ENCODE data around the gene RCC2. TPM values are rescaled to one million over a fixed set of nuclear protein-coding genes. Genes with fewer than 3 reads are reported as not detected.

RCC2 gene
- total RNA-seq, 2 donors from 2014 or later: 69.3 to 121 TPM

GRCh38 chr1:17451731-17452130, 12.3 kb upstream of the RCC2 start:
- no peak for TF ChIP-seq CTCF (IDR thresholded peaks at IDR 0.05)
- Histone ChIP-seq H3K4me1 (no peaks in the 10 kb centered on the region), H3K36me3 (no peaks in the 10 kb centered on the region), H3K9me3 (no peaks in the 10 kb centered on the region), H3K4me3 (no peak overlapping the region), H3K27me3 (no peaks in the 10 kb centered on the region), H3K9ac (ENCODE audit: low read depth in 2 of 2, low read length in 2 of 2) (no peak overlapping the region), H3K27ac (no peak overlapping the region)
- DNase-seq: no peak
- intact Hi-C loops (cut with DNase I): no loop called here

- Histone ChIP-seq H3K4me1 (no peaks in the 10 kb centered on the region), H3K27ac (no peak overlapping the region), H3K36me3 (no peaks in the 10 kb centered on the region), H3K27me3 (no peaks in the 10 kb centered on the region), H3K4me3 (no peak overlapping the region), H3K9ac (ENCODE audit: low read depth in 2 of 2, low read length in 2 of 2) (no peak overlapping the region), H3K9me3 (no peaks in the 10 kb centered on the region)
- no peak for DNase-seq
- TF ChIP-seq CTCF (IDR thresholded peaks at IDR 0.05): no peak
- intact Hi-C loops (cut with DNase I): no loop called here
Observed at GRCh38 chr1:17447501-17447992, 8.1 kb upstream of the RCC2 start.

GRCh38 chr1:17442841-17443240, 3.4 kb upstream of the RCC2 start:
- no peaks in the 10 kb centered on the region for H3K27me3 ChIP-seq
- no peaks in the 10 kb centered on the region for H3K9me3 ChIP-seq
- no peak overlapping the region for H3K9ac ChIP-seq (ENCODE audit: low read depth in 2 of 2, low read length in 2 of 2)
- H3K4me3 ChIP-seq: no peak overlapping the region
- intact Hi-C loops (cut with DNase I): no loop called here
- H3K27ac ChIP-seq: no peak overlapping the region
- no peak for TF ChIP-seq CTCF (IDR thresholded peaks at IDR 0.05)
- no peaks in the 10 kb centered on the region for H3K36me3 ChIP-seq
- no peak for DNase-seq
- H3K4me1 ChIP-seq: peaks cover 8% of the 10 kb centered on the region

- no peaks in the 10 kb centered on the region for H3K9me3 ChIP-seq
- no peak for TF ChIP-seq CTCF (IDR thresholded peaks at IDR 0.05)
- DNase-seq: no peak
- intact Hi-C loops (cut with DNase I): no loop called here
- no peaks in the 10 kb centered on the region for H3K27me3 ChIP-seq
- H3K4me3 ChIP-seq: no peak overlapping the region
- H3K4me1 ChIP-seq: peaks cover 9% of the 10 kb centered on the region
- H3K9ac ChIP-seq (ENCODE audit: low read depth in 2 of 2, low read length in 2 of 2): no peak overlapping the region
- H3K27ac ChIP-seq: no peak overlapping the region
- H3K36me3 ChIP-seq: no peaks in the 10 kb centered on the region
Observed at GRCh38 chr1:17441993-17442357, 2.5 kb upstream of the RCC2 start.

- no peak overlapping the region for H3K9ac ChIP-seq (ENCODE audit: low read depth in 2 of 2, low read length in 2 of 2)
- no peak for DNase-seq
Observed at GRCh38 chr1:17441265-17441992, 2.0 kb upstream of the RCC2 start.

More at GRCh38 chr1:17441265-17441992, 2.0 kb upstream of the RCC2 start:
- intact Hi-C loops (cut with DNase I): no loop called here
- TF ChIP-seq CTCF (IDR thresholded peaks at IDR 0.05): no peak
- Histone ChIP-seq H3K27me3 (no peaks in the 10 kb centered on the region), H3K9me3 (no peaks in the 10 kb centered on the region), H3K27ac (no peak overlapping the region), H3K4me3 (no peak overlapping the region), H3K4me1 (peaks cover 15% of the 10 kb centered on the region), H3K36me3 (no peaks in the 10 kb centered on the region)
